Peyer's patch (tissue), 4 donors: Measurements from ENCODE around the gene PRPF40A.

ENCODE experiments used
- CTCF ChIP-seq, 6 experiments: fragments of 450-650 bp in 4 of 6; fragments of 200-600 bp in 2 of 6; sonication (generic) in 1 of 6; IDR thresholded peaks; one replicate each; pipeline ENCODE4 v1.5.1; 2017 to 2019; ENCODE audit warnings: antibody characterized with exemption in 6 of 6, mild to moderate bottlenecking in 3 of 6, moderate library complexity in 1 of 6
- POLR2A ChIP-seq, 2 donors: fragments of 450-650 bp; IDR thresholded peaks; one replicate each; pipeline ENCODE4 v1.5.1; 2017; ENCODE audit warnings: antibody characterized with exemption in 2 of 2, mild to moderate bottlenecking in 2 of 2, moderate library complexity in 2 of 2

- TF ChIP-seq CTCF (IDR thresholded peaks at IDR 0.05) (no peak), POLR2A (IDR thresholded peaks at IDR 0.05) (no peak)
Observed at GRCh38 chr2:152611458-152612231, 105.6 kb downstream of the PRPF40A start.
